Measurements from ENCODE around the gene TRAF4. TPM values are rescaled to one million over a fixed set of nuclear protein-coding genes. Genes with fewer than 3 reads are reported as not detected.

Gene TRAF4
- total and polyA plus RNA-seq, 4 donors = 8.5 to 32.0 (median 23.9) TPM

DNA sequence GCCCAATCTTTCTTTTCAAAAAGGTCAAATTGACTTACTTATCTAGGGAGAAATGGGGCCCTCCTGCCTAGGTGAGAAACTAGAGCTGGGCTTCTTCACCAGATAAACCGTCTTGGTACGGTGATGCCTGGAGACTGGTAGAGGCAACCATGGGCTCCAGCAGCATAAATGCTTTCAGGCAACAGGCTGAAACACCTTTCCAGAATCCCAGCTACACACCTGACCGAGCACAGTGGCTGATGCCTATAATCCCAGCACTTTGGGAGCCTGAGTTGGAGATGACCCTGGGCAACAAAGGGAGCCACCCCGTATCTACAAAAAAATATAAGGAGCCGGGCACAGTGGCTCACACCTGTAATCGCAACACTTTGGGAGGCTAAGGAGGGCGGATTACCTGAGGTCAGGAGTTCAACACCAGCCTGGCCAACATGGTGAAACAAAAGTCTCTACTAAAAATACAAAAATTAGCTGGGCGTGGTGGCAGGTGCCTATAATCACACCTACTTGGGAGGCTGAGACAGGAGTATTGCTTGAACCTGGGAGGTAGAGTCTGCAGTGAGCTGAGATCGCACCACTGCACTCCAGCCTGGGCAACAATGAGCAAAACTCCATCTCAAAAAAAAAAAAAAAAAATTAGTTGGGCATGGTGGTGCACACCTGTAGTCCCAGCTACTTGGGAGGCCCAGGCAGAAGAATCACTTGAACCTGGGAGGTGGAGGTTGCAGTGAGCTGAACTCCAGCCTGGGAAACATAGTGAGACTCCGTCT, 8.0 kb downstream of the TRAF4 start:
- Histone ChIP-seq H3K4me1 (ENCODE audit: control insufficient read depth in 4 of 4, insufficient read depth in 4 of 4, low read length in 3 of 4) (peaks cover 6 to 26% (median 15%) of the 10 kb centered on the region in 4 donors), H3K36me3 (ENCODE audit: control insufficient read depth in 4 of 4, insufficient read depth in 3 of 4, low read depth in 1 of 4, low read length in 3 of 4) (peaks cover 4 to 33% (median 22%) of the 10 kb centered on the region in 4 donors), H3K4me3 (ENCODE audit: low read depth in 1 of 3, low read length in 3 of 3) (no peak overlapping the region), H3K27ac (ENCODE audit: low read depth in 1 of 2, low read length in 2 of 2) (no peak overlapping the region), H3K9me3 (ENCODE audit: control insufficient read depth in 4 of 4, low read length in 3 of 4) (no peaks in the 10 kb centered on the region), H3K27me3 (ENCODE audit: control insufficient read depth in 4 of 4, insufficient read depth in 4 of 4, low read length in 3 of 4) (no peaks in the 10 kb centered on the region), H3K9ac (ENCODE audit: low read depth in 1 of 2, low read length in 2 of 2) (no peak overlapping the region)
- TF ChIP-seq RXRA (IDR thresholded peaks at IDR 0.05) (no peak), SP1 (IDR thresholded peaks at IDR 0.05) (no peak), GABPA (IDR thresholded peaks at IDR 0.05 in 1 of 2, conservative IDR thresholded peaks at IDR 0.05 in 1 of 2) (no peak), NR2F2 (IDR thresholded peaks at IDR 0.05) (no peak), HNF4A (conservative IDR thresholded peaks at IDR 0.05) (no peak), RAD21 (IDR thresholded peaks at IDR 0.05) (no peak), FOXA2 (IDR thresholded peaks at IDR 0.05) (no peak), YY1 (IDR thresholded peaks at IDR 0.05) (no peak), FOXA1 (IDR thresholded peaks at IDR 0.05) (no peak), TAF1 (conservative IDR thresholded peaks at IDR 0.05) (no peak)
- TF ChIP-seq, protein P1, sequence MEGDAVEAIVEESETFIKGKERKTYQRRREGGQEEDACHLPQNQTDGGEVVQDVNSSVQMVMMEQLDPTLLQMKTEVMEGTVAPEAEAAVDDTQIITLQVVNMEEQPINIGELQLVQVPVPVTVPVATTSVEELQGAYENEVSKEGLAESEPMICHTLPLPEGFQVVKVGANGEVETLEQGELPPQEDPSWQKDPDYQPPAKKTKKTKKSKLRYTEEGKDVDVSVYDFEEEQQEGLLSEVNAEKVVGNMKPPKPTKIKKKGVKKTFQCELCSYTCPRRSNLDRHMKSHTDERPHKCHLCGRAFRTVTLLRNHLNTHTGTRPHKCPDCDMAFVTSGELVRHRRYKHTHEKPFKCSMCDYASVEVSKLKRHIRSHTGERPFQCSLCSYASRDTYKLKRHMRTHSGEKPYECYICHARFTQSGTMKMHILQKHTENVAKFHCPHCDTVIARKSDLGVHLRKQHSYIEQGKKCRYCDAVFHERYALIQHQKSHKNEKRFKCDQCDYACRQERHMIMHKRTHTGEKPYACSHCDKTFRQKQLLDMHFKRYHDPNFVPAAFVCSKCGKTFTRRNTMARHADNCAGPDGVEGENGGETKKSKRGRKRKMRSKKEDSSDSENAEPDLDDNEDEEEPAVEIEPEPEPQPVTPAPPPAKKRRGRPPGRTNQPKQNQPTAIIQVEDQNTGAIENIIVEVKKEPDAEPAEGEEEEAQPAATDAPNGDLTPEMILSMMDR (IDR thresholded peaks at IDR 0.05; ENCODE audit: low read depth, low read length, missing input control) = no peak
- TF ChIP-seq, protein P2, sequence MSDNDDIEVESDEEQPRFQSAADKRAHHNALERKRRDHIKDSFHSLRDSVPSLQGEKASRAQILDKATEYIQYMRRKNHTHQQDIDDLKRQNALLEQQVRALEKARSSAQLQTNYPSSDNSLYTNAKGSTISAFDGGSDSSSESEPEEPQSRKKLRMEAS (IDR thresholded peaks at IDR 0.05) = no peak
- TF ChIP-seq, protein P3, sequence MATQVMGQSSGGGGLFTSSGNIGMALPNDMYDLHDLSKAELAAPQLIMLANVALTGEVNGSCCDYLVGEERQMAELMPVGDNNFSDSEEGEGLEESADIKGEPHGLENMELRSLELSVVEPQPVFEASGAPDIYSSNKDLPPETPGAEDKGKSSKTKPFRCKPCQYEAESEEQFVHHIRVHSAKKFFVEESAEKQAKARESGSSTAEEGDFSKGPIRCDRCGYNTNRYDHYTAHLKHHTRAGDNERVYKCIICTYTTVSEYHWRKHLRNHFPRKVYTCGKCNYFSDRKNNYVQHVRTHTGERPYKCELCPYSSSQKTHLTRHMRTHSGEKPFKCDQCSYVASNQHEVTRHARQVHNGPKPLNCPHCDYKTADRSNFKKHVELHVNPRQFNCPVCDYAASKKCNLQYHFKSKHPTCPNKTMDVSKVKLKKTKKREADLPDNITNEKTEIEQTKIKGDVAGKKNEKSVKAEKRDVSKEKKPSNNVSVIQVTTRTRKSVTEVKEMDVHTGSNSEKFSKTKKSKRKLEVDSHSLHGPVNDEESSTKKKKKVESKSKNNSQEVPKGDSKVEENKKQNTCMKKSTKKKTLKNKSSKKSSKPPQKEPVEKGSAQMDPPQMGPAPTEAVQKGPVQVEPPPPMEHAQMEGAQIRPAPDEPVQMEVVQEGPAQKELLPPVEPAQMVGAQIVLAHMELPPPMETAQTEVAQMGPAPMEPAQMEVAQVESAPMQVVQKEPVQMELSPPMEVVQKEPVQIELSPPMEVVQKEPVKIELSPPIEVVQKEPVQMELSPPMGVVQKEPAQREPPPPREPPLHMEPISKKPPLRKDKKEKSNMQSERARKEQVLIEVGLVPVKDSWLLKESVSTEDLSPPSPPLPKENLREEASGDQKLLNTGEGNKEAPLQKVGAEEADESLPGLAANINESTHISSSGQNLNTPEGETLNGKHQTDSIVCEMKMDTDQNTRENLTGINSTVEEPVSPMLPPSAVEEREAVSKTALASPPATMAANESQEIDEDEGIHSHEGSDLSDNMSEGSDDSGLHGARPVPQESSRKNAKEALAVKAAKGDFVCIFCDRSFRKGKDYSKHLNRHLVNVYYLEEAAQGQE (IDR thresholded peaks at IDR 0.05) = no peak
- TF ChIP-seq, protein P4, sequence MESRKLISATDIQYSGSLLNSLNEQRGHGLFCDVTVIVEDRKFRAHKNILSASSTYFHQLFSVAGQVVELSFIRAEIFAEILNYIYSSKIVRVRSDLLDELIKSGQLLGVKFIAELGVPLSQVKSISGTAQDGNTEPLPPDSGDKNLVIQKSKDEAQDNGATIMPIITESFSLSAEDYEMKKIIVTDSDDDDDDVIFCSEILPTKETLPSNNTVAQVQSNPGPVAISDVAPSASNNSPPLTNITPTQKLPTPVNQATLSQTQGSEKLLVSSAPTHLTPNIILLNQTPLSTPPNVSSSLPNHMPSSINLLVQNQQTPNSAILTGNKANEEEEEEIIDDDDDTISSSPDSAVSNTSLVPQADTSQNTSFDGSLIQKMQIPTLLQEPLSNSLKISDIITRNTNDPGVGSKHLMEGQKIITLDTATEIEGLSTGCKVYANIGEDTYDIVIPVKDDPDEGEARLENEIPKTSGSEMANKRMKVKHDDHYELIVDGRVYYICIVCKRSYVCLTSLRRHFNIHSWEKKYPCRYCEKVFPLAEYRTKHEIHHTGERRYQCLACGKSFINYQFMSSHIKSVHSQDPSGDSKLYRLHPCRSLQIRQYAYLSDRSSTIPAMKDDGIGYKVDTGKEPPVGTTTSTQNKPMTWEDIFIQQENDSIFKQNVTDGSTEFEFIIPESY (IDR thresholded peaks at IDR 0.05) = no peak
- TF ChIP-seq, protein P5, sequence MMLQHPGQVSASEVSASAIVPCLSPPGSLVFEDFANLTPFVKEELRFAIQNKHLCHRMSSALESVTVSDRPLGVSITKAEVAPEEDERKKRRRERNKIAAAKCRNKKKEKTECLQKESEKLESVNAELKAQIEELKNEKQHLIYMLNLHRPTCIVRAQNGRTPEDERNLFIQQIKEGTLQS (IDR thresholded peaks at IDR 0.05) = no peak
- DNase-seq (ENCODE audit: low spot score) = no peak
- WGBS = 95% methylated on average over 10 of the region's 10 CpGs
